Hematopoietic multipotent progenitor cell treated with erythropoietin and hydrocortisone succinate and interleukin-3 and kit ligand, for 4 days (in vitro differentiated cells): ENCODE measurements around the gene CLCN6.
A peak's percentile ranks its signal among the peaks of the same experiment; 100 is the strongest.

Experiments
- DNase-seq: peaks from one replicate; pipeline ENCODE4 v3.0.0-alpha.2; 2015

CLCN6 gene

GRCh38 chr1:11779715-11780379 lies 26.1 kb upstream of the CLCN6 start:
- no peak for DNase-seq

- no peak for DNase-seq
Observed at GRCh38 chr1:11780380-11781147, 25.4 kb upstream of the CLCN6 start.

DNA sequence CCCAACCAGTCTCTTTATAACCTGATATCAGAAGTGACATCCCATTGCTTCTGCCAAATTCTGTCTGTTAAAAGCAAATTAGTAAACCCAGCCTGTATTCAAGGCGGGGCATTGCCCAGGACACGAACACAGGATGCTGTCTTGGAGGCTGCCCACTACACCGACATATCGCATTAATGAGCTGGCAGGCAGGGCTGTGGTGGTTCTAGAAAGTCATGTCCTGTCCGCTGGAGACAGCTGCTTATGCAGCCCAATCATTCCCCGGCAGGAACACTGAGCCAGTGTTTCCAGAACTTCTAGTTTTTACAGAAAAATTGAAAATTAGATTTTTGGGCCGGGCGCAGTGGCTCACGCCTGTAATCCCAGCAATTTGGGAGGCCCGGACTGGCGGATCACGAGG lies 24.7 kb upstream of the CLCN6 start:
- DNase-seq = no peak

GRCh38 chr1:11782127-11782708 lies 23.8 kb upstream of the CLCN6 start:
- DNase-seq = no peak

DNA sequence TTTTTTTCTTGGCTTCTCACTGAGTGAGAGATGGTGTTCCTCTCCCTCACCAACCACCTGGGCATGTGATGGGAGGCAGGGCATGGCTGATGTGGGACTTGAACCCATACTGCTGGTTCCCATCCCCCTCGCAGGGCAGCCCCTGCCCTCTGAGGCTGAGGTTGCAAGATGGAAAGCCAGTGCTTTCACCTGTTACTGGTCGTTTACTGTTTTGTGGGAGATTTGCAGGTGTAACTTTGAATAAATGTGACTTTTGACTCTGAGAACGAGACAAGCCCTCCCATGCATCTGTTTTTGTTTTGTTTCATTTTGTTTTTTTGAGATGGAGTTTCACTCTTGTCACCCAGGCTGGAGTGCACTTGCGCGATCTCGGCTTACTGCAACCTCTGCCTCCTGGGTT lies 22.4 kb upstream of the CLCN6 start:
- DNase-seq = no peak

DNA sequence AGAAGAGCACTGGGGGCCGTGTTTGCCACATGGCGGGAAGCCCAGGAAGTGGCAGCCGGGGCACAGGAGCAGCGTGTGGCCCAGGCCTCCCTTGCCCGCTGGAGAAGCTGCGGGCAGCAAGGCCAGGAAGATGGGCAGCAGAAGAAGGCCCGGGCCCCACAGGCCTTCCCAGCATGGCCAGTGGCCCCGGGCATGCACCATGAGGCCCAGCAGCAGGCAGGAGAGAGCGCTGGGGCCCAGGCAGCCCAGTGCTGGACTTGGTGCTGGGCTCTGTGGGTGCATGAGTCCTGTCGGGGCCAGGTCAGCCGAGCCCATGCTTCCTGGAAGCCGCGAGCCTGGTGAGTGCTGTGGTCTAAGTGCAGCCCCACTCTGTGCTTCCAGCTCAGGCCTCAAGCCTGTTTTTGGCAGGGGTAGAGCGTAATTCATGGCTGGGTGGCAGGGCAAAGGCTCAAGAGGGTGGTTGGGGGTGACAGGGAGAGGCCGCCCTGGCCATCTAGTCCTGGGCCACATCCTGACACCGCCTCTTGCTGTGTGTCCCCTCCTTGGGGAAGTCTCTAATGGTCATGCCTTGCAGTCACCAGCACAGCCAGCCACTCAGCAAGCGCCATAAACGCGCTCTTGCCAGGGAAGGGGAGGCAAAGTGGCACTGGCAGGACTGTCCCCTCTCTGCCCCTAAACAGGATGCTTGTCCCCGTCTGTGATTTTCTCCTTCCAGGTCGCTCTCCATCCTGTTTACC lies 21.6 kb upstream of the CLCN6 start:
- DNase-seq = no peak

GRCh38 chr1:11784993-11785769 lies 20.8 kb upstream of the CLCN6 start:
- DNase-seq = peak; percentile 68

DNA sequence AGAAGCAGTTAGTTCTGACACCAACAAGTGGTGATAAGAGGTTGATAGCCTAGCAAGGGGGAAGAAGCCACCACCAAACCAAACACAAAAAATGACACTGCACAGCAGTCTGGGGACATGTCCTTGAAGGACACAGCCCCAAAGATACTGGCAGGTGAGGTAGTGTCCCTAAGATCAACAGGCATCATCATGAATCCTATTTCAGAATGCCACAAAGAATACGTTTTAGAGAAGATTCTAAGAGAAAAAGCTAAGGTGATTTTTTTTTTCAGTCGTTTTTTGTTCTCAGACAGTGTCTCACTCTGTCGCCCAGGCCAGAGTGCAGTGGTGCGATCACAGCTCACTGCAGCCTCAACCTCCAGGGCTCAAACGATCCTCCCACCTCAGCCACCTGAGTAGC lies 19.8 kb upstream of the CLCN6 start:
- peak; percentile 23 for DNase-seq

DNA sequence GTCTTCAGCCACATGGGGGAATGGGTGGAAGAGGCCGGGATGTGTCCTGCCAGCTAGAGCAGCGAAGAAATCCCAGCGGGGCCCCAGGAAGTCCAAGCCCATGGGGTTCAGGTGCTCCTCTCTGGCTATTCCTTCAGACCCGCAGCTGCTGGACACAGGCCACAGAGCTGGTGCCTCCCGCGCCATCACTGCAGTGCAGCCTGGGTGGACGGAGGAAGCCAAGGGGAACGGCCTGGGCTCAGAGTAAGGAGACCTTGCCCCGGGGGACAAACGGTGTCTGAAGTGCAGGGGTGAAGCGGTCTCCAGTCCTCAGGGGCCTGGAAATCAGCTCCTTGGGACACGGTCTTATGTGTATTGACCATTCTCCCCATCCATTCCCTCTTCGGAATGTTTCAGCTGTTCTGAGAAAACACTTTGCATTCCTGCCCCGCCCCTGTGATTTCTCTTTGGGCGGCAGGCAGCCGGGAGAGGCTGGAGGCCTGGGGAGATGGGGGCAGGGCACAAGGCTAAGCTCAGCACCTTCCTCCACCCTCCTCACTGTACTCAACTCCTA lies 18.7 kb upstream of the CLCN6 start:
- no peak for DNase-seq

DNA sequence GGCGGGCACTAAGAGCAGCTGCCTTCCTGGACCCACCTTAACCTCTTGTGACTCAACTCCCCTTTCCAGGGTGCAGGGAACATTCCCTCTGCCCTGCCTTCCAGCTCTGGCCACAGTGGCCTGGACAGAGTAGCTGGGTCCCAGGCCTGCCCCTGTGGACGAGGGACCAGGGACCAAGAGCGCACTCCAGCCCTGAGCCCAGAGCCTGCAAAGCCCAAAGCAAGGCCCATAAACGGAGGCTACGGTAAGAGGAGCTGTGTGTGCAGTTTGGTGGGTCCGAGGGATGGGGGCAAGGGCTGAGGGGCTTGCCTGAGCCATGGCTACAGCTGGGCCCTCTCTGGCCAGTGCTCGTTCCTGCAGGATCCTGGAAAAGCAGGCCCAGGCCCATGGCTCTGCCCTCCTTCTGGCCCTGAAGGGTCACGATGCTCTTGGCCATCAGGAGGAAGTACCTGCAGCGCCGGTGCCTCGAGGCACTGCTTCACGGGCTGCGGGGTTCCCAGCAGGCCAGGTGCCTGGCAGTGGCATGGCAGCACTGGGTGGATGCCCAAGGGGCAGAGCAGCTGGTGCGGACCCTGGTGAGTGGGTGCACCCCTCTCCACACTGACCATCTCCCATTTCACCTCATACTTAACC lies 18.1 kb upstream of the CLCN6 start:
- DNase-seq = no peak

DNA sequence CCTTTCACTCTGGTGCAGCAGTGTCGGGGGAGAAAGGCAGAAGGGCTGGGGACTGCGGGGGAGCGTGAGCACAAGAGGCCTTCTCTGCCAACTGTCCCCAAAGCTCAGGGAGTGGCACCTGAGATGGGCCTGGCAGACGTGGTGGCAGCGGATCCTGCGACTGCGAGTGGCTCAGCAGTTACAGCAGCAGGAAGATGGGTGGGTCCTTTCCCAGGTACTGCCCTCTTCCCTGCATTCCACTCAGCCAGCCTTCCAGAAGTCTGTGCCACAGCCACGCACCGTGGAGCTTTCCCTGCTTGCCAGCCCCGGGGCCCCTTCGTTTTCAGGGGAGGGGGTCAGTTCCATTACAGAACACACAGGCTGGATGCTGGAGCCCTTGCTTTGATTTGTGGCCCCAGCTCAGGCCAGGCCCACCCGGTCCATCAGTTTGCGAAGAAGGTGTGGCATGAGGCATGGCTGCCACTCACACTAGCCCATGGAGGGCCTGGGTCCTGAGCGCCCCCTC lies 17.4 kb upstream of the CLCN6 start:
- no peak for DNase-seq

DNA sequence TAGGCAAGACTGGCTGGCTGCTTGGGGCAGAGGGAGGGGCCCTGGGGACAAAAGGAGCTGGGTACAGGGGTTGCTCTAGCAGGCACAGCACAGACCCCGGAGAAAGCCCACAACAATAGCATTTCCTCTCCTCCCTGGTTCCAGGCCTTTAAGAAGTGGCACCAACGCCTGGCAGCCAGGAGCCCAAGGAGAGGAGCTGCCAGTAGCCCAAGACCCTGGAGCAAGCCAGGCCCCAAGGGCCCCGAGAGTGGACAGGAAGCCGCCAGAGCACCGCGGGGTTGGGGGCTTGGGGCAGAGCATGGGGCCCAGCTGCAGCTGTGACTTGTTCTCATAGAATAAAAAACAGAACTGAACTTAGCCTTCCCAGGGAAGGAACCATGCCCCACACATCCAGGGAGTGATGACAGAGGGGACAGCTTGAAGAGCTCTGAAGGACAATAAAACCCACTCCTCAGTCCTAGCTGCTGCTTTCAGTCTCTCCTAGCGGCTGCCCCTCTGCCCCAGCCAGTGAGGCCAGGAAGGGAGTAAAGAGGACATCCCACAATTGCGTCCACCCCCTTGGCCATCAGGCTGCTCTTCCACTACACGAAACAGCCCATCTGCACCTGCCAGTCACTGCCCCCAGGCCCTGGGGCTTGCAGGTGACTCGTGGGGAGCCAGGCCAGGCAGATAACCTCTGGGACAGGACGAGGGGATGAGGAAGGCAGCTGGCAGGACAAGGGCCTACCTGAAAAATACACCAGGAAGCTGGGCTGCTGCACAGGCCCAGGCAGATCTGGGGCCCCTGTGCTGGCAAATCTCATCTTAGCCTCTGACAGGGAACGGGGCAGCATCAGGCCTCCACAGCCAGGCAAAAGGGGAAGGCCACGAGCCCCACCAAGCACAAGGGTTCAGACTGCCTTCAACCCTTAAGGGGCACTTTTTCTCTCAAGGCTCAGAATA lies 16.6 kb upstream of the CLCN6 start:
- no peak for DNase-seq

DNA sequence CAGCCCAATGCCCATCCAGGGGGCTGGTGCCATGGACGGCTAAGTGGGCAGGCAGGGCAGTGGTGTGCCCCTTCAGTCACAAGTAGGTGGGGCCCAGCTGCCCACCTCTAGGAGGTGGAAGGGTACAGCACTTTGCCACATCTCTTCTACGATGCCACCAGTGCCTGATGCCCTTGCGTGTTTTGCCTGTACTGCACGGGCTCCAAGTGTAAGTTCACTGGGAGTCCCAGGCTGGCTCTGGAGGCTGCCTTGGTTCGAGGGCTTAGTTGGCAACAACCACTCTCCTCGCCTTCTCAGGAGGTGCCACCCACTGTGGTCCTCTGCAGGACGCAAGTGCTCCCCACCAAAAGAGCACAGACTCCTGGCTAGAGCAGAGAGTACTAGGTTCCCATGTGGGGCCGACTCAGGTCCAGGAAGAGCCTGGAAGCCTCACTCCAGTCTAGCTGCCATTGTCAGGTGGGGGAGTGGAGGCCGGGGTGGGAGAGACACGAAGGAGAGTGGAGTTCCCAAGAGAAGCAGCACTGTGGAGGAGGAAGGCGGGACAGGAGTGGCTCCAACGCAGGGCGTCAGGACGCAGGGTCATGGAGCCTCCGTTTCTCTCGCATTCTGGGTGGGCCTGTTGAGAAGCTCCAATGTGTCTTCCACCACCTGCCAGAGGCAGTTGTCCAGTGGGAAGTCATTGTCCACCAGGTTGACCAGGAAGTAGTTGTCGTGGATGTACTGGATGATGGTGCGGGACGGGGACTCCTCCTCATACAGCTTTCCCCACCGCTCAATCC lies 15.7 kb upstream of the CLCN6 start:
- DNase-seq = no peak

DNA sequence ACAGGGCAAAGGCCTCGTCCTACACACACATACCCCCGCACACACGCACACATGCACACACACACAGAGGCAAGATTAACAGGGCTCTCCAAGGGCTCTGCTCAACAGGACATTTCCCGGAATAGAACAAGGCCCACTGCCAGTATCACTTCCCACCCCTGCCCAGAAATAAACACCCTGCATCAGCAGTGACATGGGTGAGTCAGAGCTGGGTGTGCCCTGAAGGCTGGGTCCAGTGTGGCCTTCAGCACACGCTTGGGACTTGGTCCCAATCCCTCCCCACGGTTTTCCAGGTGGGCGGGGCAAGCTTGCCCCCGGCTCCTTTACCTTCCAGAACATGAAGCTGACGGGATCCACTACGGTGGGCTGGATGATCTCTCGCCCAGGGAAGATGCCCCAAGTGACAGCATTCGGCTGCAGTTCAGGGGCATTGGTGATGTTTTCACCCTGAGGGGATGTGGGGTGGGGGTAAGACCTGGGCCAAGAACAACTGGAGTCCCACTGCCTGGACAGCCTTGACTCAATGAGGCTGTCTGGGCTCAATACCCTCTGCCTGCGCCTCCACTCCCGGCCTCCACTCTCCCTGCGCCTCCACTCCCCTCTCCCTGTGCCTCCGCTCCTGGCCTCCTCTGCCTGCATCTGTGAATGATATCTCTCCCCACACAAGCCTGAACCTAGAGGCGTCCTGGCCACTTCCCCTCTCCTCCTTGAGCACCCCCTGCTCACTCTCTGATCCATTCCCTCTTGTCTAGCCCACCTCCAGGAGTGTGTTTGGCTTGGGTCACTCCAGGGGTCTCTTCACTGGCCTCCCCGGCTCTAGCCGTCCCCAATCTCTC lies 14.9 kb upstream of the CLCN6 start:
- DNase-seq = peak; percentile 24

- DNase-seq = no peak
Observed at GRCh38 chr1:11792106-11792505, 13.9 kb upstream of the CLCN6 start.

- DNase-seq = no peak
Observed at GRCh38 chr1:11793819-11794218, 12.2 kb upstream of the CLCN6 start.

DNA sequence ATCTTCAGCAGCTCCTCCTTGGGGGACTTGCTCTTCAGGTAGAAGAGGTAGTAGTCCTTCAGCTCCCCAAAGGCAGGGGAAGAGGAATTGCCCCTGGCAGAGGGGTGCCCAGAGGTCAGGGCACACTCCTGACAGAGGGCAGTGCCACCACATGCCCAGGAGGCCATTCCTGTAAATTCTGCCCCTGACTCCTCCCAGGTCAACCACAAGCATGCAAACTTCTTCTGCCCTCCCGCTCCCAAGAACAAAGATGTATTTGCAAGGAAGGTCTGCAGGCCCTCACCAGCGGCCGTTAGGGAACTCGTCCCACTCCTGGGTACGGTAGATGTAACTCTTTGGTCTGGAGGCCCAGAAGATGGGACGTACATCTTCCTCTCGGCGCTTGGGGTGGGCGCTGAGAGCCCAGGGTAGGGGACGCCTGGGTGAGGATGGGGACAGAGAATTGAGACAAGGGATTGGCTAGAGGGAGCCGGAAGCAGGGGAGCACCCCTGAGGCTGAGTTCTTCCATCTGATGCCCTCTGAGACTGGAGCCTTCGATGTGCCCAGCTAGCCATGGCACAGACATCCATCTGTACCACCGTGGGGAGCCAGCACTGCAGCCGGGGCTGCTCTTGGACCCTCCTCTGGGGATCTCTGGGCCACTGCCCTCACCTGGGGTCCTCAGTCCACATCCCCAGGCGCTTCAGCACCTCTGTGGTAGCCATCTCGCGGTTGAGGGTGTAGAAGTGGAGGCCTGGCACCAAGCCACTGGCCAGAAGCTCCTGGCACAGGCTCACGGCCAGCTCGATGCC lies 11.3 kb upstream of the CLCN6 start:
- DNase-seq = no peak
